ENCODE results near the gene TYRP1. TPM values are rescaled to one million over a fixed set of nuclear protein-coding genes. Genes with fewer than 3 reads are reported as not detected.

TYRP1 gene
- polyA plus RNA-seq, 1 of the 3 experiments (the other 2 are of a cell fraction), result not detected

- TF ChIP-seq FOXJ3 (CRISPR knock-in tag; IDR thresholded peaks at IDR 0.05), result no peak
Measured at GRCh38 chr9:12658531-12659209, 34.5 kb upstream of the TYRP1 start (continued).

- peaks cover 0 to 7% of the 10 kb centered on the region in 2 experiments; a peak in 1 of 4 replicates for H3K4me1 ChIP-seq (ENCODE audit: control insufficient read depth in 1 of 2, insufficient read depth in 2 of 2, low read depth in 1 of 2, low read length in 1 of 2)
- H3K79me2 ChIP-seq (ENCODE audit: insufficient read depth), result no peaks in the 10 kb centered on the region
- no peak for DNase-seq
- WGBS (ENCODE audit: low lambda C conversion rate), result 71% methylated on average over 4 of the region's 4 CpGs
- POLR2A ChIA-PET, result no interaction called here
- no peak overlapping the region for H2AFZ ChIP-seq (ENCODE audit: low read depth)
- H3K4me2 ChIP-seq, result no peak overlapping the region
- no peak overlapping the region for H3K9ac ChIP-seq
- no peaks in the 10 kb centered on the region for H3K9me2 ChIP-seq
- CTCF ChIA-PET, result no interaction called here
- H3K27ac ChIP-seq (ENCODE audit: low read depth in 2 of 2, low read length in 1 of 2), result no peak overlapping the region
- TF ChIP-seq CTCF (IDR thresholded peaks at IDR 0.05) (no peak), NFIC (IDR thresholded peaks at IDR 0.05; ENCODE audit: borderline replicate concordance) (no peak), USF2 (IDR thresholded peaks at IDR 0.05; ENCODE audit: borderline replicate concordance, low read depth, low read length) (no peak), EZH2phosphoT487 (IDR thresholded peaks at IDR 0.05; ENCODE audit: borderline replicate concordance, low read depth) (no peak), FOXJ3 (CRISPR knock-in tag; IDR thresholded peaks at IDR 0.05) (no peak), SIN3A (IDR thresholded peaks at IDR 0.05; ENCODE audit: borderline replicate concordance, low read depth, low read length) (no peak), IRF3 (IDR thresholded peaks at IDR 0.05; ENCODE audit: low read depth, low read length) (no peak), ELF1 (IDR thresholded peaks at IDR 0.05) (no peak), GATA2 (CRISPR knock-in tag; IDR thresholded peaks at IDR 0.05) (no peak), MXI1 (IDR thresholded peaks at IDR 0.05; ENCODE audit: low read depth, low read length) (no peak), JUND (IDR thresholded peaks at IDR 0.05) (no peak), POLR2AphosphoS5 (IDR thresholded peaks at IDR 0.05; ENCODE audit: low read depth, low read length) (no peak)
- no peaks in the 10 kb centered on the region for H3K27me3 ChIP-seq (ENCODE audit: insufficient read depth)
- no peak overlapping the region for H3K4me3 ChIP-seq (ENCODE audit: low read depth in 2 of 2, low read length in 1 of 2)
- no peaks in the 10 kb centered on the region for H3K9me3 ChIP-seq
- H3F3A ChIP-seq (replicated peaks; ENCODE audit: insufficient read depth), result no peaks in the 10 kb centered on the region
- H4K20me1 ChIP-seq (ENCODE audit: insufficient read depth), result no peaks in the 10 kb centered on the region
- no peaks in the 10 kb centered on the region for H3K36me3 ChIP-seq (replicated peaks in 1 of 2; ENCODE audit: control insufficient read depth in 1 of 2, insufficient read depth in 2 of 2, low read length in 1 of 2)
Measured at GRCh38 chr9:12659220-12659619, 34.0 kb upstream of the TYRP1 start.
